Astrocyte (in vitro differentiated cells and primary cell): Measurements from ENCODE around the gene ZBED1. TPM values are rescaled to one million over a fixed set of nuclear protein-coding genes. Genes with fewer than 3 reads are reported as not detected.

ENCODE experiments used
- DNase-seq: peaks from one replicate; pipeline ENCODE4 v3.0.0-alpha.2; 2010; ENCODE audit warnings: low read depth
- FAIRE-seq: peaks from 2 replicates; lab custom pipeline; 2011; peaks lifted over from hg19 to GRCh38; lab: Jason Lieb, UNC
- H2AFZ ChIP-seq: 2 replicates; pipeline ENCODE4 v1.6.0; 2012; ENCODE audit warnings: low read depth, low read length, inconsistent platforms
- H3K27ac ChIP-seq: 2 replicates; pipeline ENCODE4 v1.5.1; 2011; ENCODE audit warnings: low read depth, low read length, inconsistent platforms
- H3K27me3 ChIP-seq: 2 replicates; pipeline ENCODE4 v1.6.0; 2011; ENCODE audit warnings: low read length, inconsistent platforms; ENCODE audit not compliant: insufficient read depth
- H3K36me3 ChIP-seq: 2 replicates; pipeline ENCODE4 v1.5.1; 2011; ENCODE audit warnings: low read length, inconsistent platforms; ENCODE audit not compliant: insufficient read depth
- H3K4me1 ChIP-seq: 2 replicates; pipeline ENCODE4 v1.5.1; 2011; ENCODE audit warnings: low read length, inconsistent platforms; ENCODE audit not compliant: insufficient read depth
- H3K4me2 ChIP-seq: 2 replicates; pipeline ENCODE4 v1.6.0; 2012; ENCODE audit warnings: low read length, inconsistent platforms
- H3K4me3 ChIP-seq: 2 replicates; pipeline ENCODE4 v1.5.1; 2011; ENCODE audit warnings: low read depth, mild to moderate bottlenecking, low read length, inconsistent platforms; ENCODE audit not compliant: insufficient read depth
- H3K79me2 ChIP-seq: 2 replicates; pipeline ENCODE4 v1.6.0; 2012; ENCODE audit warnings: mild to moderate bottlenecking, low read length, inconsistent platforms; ENCODE audit not compliant: insufficient read depth
- H3K9ac ChIP-seq: 2 replicates; pipeline ENCODE4 v1.6.0; 2012; ENCODE audit warnings: mild to moderate bottlenecking, low read length, inconsistent platforms
- H3K9me3 ChIP-seq: 2 replicates; pipeline ENCODE4 v1.5.1; 2012; ENCODE audit warnings: low read depth, mild to moderate bottlenecking, low read length, inconsistent platforms; ENCODE audit not compliant: insufficient read depth
- H4K20me1 ChIP-seq: 2 replicates; pipeline ENCODE4 v1.6.0; 2012; ENCODE audit warnings: low read length, inconsistent platforms; ENCODE audit not compliant: insufficient read depth
- H3K27ac Mint-ChIP-seq: one replicate; pipeline ENCODE4 v1.8.0; 2021; ENCODE audit warnings: mild to moderate bottlenecking, mixed read lengths; ENCODE audit not compliant: unreplicated experiment
- H3K27me3 Mint-ChIP-seq: one replicate; pipeline ENCODE4 v1.8.0; 2021; ENCODE audit warnings: low read depth, mixed read lengths; ENCODE audit not compliant: unreplicated experiment
- H3K36me3 Mint-ChIP-seq: one replicate; pipeline ENCODE4 v1.8.0; 2021; ENCODE audit warnings: low read depth, mixed read lengths; ENCODE audit not compliant: unreplicated experiment
- H3K4me1 Mint-ChIP-seq: one replicate; pipeline ENCODE4 v1.8.0; 2021; ENCODE audit warnings: low read depth, mixed read lengths; ENCODE audit not compliant: unreplicated experiment
- H3K4me3 Mint-ChIP-seq: one replicate; pipeline ENCODE4 v1.8.0; 2021; ENCODE audit warnings: mild to moderate bottlenecking, moderate library complexity, mixed read lengths; ENCODE audit not compliant: unreplicated experiment
- H3K9me3 Mint-ChIP-seq: one replicate; pipeline ENCODE4 v1.8.0; 2021; ENCODE audit warnings: mild to moderate bottlenecking, mixed read lengths; ENCODE audit not compliant: unreplicated experiment
- CTCF ChIP-seq: IDR thresholded peaks from 2 replicates; pipeline ENCODE4 v1.5.1; 2011; ENCODE audit warnings: low read depth, mild to moderate bottlenecking, inconsistent platforms, low read length, moderate library complexity; ENCODE audit not compliant: insufficient read depth
- EZH2 ChIP-seq: IDR thresholded peaks from 2 replicates; pipeline ENCODE4 v1.6.1; 2012; ENCODE audit warnings: mild to moderate bottlenecking, low read length, inconsistent platforms; ENCODE audit not compliant: insufficient read depth
- total RNA-seq: library from RNA; stranded (reverse); gene quantifications from 2 replicates; pipeline ENCODE4 v1.2.1, GENCODE V29; 2021

ZBED1 gene
- total RNA-seq, 1 donor from 2014 or later, result 19.9 TPM

- Mint-ChIP-seq H3K9me3 (peaks cover 3% of the 10 kb centered on the region), H3K36me3 (peaks cover 12% of the 10 kb centered on the region), H3K4me1 (peaks cover 11% of the 10 kb centered on the region), H3K27ac (no peak overlapping the region), H3K27me3 (no peaks in the 10 kb centered on the region), H3K4me3 (no peak overlapping the region)
- peaks cover 18% of the 10 kb centered on the region for H4K20me1 ChIP-seq
- H3K4me2 ChIP-seq, result no peak overlapping the region
- no peaks in the 10 kb centered on the region for H3K27me3 ChIP-seq
- no peak overlapping the region for H2AFZ ChIP-seq
- no peak overlapping the region for H3K4me3 ChIP-seq
- peaks cover 6% of the 10 kb centered on the region for H3K4me1 ChIP-seq
- peaks cover 2% of the 10 kb centered on the region for H3K36me3 ChIP-seq
- FAIRE-seq (no peak), DNase-seq (no peak)
- H3K79me2 ChIP-seq, result peaks cover 27% of the 10 kb centered on the region
- no peak overlapping the region for H3K27ac ChIP-seq
- TF ChIP-seq EZH2 (no peak), CTCF (no peak)
- no peaks in the 10 kb centered on the region for H3K9me3 ChIP-seq
- no peak overlapping the region for H3K9ac ChIP-seq
Measured at GRCh38 chrX:2447484-2447883, 53.3 kb downstream of the ZBED1 start.

DNA sequence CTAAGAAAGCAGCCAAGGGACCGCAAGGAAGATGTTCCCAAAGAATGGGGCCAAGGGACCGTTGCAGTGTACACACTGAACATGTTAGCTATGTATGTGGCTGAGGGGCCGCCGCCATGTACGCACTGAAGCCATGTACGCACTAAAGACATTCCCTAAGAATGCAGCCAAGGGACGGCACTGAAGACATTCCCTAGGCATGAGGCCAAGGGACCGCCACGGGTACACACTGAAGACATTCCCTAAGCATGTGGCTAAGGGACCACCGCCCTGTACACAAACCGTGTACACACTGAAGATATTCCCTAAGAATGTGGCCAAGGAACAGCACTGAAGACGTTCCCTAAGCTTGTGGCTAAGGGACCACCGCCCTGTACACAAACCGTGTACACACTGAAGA is 54.0 kb downstream of the ZBED1 start:
- H3K9me3 ChIP-seq, result no peaks in the 10 kb centered on the region
- H3K36me3 ChIP-seq, result peaks cover 2% of the 10 kb centered on the region
- no peak overlapping the region for H3K27ac ChIP-seq
- Mint-ChIP-seq H3K9me3 (peaks cover 3% of the 10 kb centered on the region), H3K27ac (no peak overlapping the region), H3K4me1 (peaks cover 10% of the 10 kb centered on the region), H3K27me3 (no peaks in the 10 kb centered on the region), H3K4me3 (no peak overlapping the region), H3K36me3 (peaks cover 12% of the 10 kb centered on the region)
- no peak overlapping the region for H3K4me2 ChIP-seq
- no peak for FAIRE-seq
- TF ChIP-seq EZH2 (no peak), CTCF (no peak)
- H3K4me1 ChIP-seq, result peaks cover 4% of the 10 kb centered on the region
- H3K27me3 ChIP-seq, result no peaks in the 10 kb centered on the region
- H2AFZ ChIP-seq, result no peak overlapping the region
- H3K9ac ChIP-seq, result no peak overlapping the region
- no peak overlapping the region for H3K4me3 ChIP-seq
- H4K20me1 ChIP-seq, result peaks cover 13% of the 10 kb centered on the region
- DNase-seq, result no peak
- H3K79me2 ChIP-seq, result peaks cover 21% of the 10 kb centered on the region

DNA sequence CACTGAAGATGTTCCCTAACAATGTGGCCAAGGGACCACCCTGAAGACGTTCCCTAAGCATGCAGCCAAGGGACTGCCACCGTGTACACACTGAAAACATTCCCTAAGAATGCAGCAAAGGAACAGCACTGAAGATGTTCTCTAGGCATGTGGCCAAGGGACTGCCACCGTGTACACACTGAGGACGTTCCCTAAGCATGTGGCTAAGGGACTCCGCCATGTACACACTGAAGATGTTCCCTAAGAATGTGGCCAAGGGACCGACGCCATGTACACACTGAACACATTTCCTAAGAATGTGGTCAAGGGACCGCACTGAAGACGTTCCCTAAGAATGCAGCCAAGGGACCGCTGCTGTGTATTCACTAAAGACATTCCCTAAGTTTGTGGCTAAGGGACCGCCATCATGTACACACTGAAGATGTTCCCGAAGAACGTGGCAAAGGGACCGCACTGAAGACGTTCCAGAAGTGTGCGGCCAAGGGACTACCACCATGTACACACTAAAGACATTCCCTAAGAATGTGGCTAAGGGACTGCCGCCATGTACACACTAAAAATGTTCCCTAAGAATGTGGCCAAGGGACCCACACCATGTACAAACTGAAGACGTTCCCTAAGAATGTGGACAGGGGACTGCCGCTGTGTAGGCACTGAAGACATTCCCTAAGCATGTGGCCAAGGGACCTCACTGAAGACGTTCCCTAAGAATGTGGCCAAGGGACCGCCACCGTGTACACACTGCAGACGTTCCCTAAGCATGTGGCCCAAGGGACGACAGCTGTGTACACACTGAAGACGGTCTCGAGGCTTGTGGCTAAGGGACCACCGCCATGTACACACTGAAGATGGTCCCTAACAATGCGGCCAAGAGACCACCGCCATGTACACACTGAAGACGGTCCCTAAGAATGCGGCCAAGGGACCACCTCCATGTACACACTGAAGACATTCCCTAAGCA is 54.8 kb downstream of the ZBED1 start:
- H3K79me2 ChIP-seq, result peaks cover 20% of the 10 kb centered on the region
- H3K9ac ChIP-seq, result no peak overlapping the region
- no peak overlapping the region for H3K4me3 ChIP-seq
- H3K9me3 Mint-ChIP-seq, result peaks cover 3% of the 10 kb centered on the region
- no peaks in the 10 kb centered on the region for H3K27me3 Mint-ChIP-seq
- H3K27ac Mint-ChIP-seq, result no peak overlapping the region
- H4K20me1 ChIP-seq, result peaks cover 12% of the 10 kb centered on the region
- FAIRE-seq, result no peak
- peaks cover 4% of the 10 kb centered on the region for H3K36me3 ChIP-seq
- no peak overlapping the region for H3K4me2 ChIP-seq
- H3K36me3 Mint-ChIP-seq, result peaks cover 17% of the 10 kb centered on the region
- H3K27me3 ChIP-seq, result no peaks in the 10 kb centered on the region
- DNase-seq, result no peak
- no peak overlapping the region for H3K4me3 Mint-ChIP-seq
- no peak overlapping the region for H2AFZ ChIP-seq
- no peaks in the 10 kb centered on the region for H3K9me3 ChIP-seq
- peaks cover 4% of the 10 kb centered on the region for H3K4me1 Mint-ChIP-seq
- no peak overlapping the region for H3K27ac ChIP-seq
- TF ChIP-seq EZH2 (no peak), CTCF (no peak)
- no peaks in the 10 kb centered on the region for H3K4me1 ChIP-seq
